HG03108 (cell line): ENCODE measurements around the gene SCYGR3.

ENCODE experiments used
- ATAC-seq: cut with Tn5 transposase; IDR thresholded peaks from one replicate; pipeline ENCODE4 v1.9.1; 2021; ENCODE audit warnings: moderate library complexity; ENCODE audit not compliant: unreplicated experiment

SCYGR3 gene, protein sequence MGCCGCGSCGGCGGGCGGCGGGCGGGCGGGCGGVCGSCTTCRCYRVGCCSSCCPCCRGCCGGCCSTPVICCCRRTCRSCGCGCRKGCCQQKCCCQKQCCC

DNA sequence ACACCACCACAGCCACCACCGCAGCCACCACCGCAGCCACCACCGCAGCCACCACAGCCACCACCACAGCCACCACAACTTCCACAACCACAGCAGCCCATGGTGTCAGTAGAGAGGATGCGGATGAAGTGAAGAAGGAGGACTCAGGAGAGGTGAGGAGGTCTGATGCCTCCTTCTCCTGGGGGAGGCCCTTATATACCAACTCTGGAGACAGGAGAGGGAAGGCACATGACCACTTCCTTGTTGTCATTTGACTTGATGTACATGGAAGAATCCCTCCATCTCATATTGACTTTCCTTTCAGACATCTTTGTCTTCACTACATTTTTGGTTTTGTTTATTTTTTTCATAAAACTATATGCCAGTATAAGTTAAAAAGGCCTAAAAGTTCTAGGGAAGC lies at the start of gene SCYGR3:
SCYGR3 (minus strand) TSS at position 101 of the 400 bp plus-strand sequence; CDS start at position 101, 0 bp downstream.
- ATAC-seq, result no peak

DNA sequence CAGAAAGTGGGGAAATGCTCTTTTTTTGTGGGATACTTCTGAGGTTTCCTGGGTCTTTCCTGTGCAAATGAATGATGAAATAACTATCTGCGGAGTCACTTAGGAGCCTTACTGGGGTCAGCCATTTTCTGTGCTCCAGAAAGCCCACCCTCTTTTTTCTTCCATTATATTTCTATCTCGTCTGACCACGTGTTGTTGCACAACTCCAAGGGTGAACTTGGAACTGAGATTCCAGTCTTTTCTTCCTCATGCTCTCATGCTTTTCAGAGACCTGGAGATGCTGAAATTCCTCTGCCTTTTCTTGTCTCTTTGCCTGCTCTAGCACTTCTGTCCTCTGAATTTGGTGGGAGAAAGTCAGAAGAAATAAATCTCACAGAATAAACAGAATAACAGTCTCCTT lies 47.2 kb upstream of the SCYGR3 start:
- ATAC-seq, result no peak

- ATAC-seq, result no peak
These were observed 46.5 kb upstream of the SCYGR3 start for GRCh38 chr2:227661025-227661649.

DNA sequence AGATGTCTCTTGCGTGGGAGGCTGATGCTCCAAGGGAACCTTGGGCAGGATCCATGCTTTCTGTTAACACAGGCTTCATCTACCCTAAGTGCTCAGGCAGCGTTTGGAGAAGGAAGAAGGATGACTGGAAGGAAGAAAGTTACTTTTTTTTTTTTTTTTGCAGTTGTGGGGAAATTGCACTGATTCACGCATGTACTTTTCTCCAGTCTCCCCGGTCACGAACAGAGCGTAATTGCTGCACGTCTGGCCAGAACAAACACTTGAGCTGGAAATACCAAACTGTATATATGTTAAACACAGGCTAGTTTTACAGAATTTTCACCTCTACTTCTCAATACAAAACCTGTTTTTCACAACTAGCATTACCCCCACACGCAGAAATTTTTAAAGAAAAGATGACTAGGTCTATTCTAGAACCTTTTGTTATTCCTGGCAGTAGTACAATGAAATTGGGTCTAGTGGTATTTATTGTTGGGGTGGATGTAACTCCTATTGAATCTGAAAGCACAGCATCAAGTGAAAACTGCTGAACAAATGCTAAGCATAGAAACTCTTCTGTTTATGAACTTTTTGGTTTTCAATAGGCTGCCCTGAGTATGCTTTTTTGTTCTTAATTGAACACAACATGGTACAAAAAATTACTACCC lies 42.7 kb upstream of the SCYGR3 start:
- ATAC-seq, result no peak

GRCh38 chr2:227655454-227655853 lies 40.8 kb upstream of the SCYGR3 start:
- ATAC-seq, result no peak

DNA sequence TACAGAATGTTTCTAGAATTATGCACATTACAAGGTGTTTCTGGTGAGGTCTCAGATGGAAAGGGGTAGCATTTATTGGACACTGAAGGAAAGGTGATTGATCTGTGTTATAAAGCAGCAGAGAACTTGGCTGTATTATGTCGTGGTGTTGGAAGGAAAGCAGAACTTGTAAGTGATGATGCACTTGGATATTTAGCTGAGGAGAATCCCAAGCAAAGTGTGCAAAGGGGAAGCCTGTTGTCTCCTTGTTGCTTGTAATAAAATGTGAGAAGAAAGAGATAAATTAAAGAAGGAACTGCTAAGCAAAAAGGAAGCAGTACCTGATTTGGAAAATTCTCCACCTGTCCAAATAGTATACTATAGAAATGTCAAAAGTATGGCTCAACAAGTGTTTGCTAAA lies 39.8 kb upstream of the SCYGR3 start:
- no peak for ATAC-seq

DNA sequence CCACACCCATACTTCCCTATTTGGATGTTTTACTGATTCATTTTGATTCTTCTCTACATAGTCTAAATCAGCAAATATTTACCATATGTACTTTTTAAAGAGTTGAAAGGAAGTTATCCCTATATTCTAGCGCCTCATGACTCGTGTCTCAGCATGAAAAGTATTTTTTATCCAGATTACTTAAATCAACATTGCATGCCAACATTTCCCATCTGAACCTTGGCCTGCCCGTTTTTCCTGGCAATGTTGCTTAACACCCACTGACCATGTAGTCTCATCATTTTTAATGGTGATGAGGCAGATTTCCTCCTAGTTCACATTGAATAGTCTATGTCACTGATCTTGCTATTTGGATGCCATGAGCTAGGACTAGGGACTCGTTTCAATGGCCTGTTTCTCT lies 38.8 kb upstream of the SCYGR3 start:
- no peak for ATAC-seq

DNA sequence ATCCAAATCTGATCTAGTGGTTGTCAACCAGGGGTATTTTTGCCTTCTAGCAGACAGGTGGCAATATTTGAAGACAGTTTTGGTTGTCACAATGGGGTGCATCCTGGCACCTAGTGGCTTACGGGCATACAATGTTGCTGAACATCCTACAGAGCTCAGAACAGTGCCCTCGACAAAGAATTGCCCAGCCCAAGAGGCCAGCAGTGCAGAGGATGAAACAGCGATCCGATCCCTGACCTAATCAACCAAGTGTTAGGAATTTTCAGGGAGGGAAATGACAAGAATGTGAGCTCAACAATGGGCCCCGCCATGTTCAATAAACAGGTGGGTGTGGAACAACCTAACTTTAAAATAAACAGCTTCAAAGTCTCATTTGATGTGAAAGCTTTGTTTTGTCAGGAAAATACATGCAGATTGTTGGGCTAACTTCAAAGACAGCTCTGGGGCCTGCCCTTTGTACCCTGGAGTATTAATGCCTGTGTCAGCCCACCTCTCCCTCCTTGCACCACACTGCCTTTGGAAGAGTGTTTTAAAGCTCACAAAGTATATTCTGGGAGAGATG lies 29.4 kb upstream of the SCYGR3 start:
- no peak for ATAC-seq

GRCh38 chr2:227642656-227643055 lies 28.0 kb upstream of the SCYGR3 start:
- ATAC-seq, result no peak

DNA sequence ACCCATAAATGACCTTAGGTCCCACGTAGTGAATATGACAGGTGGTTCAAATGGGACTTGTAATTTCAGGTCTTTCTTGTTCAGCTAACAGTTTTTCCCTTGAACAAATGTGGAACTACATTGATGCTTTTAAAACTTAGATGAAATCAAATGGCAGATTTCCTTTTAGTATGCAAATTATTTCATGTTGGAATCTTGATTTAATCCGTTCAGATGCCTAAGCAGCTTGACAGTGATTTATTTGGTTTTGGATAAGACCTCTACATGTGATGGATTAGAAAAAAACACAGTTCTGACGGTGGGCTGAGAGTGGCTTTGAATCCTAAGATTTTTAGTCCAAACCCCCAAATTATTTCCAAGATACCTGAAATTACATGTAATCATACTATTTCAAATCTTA lies 19.6 kb upstream of the SCYGR3 start:
- no peak for ATAC-seq

- no peak for ATAC-seq
These were observed 18.2 kb upstream of the SCYGR3 start for GRCh38 chr2:227632827-227633226.

GRCh38 chr2:227630322-227630721 lies 15.7 kb upstream of the SCYGR3 start:
- ATAC-seq, result no peak

DNA sequence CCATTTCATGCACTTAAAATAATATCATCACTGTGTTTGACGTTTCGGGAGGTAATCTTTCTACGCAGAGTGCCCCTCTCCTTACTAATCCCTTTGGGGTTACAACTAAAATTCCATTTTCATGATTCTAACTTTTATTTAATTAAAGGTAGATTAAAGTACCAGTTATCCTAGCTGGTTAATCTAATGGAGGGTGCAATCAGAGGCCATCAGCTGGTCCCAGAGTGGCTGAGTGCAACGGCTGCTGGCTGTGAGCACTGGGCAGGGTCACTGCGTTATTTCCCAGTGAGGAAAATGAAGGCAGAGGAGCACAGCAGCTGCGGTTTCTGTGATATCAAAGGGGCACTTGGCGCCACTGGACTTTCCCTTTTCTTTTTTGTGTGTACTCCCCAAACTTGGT lies 14.8 kb upstream of the SCYGR3 start:
- ATAC-seq, result no peak

DNA sequence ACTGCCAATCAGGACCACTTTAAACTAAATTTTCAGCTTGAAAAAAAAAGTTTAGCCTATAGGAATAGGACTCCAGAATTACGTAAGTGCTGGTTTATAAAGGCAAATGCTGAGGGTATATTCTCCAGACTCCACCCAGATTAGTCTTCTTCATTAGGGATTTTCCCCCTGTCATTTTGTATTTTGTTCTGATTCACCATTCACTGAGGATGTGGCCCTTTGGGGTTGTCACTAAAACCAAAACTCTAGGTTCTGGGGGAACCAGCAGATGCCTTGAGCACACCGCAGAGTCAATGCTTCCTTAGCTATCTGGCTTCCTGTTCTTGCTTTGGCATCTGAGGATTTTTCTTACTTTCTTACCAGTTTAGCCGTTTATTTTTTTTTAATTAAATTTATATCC lies 13.1 kb upstream of the SCYGR3 start:
- peak; percentile 93 for ATAC-seq

GRCh38 chr2:227626580-227627151 lies 12.0 kb upstream of the SCYGR3 start:
- no peak for ATAC-seq

- no peak for ATAC-seq
These were observed 10.8 kb upstream of the SCYGR3 start for GRCh38 chr2:227625420-227625819.

GRCh38 chr2:227623226-227623625 lies 8.6 kb upstream of the SCYGR3 start:
- no peak for ATAC-seq

DNA sequence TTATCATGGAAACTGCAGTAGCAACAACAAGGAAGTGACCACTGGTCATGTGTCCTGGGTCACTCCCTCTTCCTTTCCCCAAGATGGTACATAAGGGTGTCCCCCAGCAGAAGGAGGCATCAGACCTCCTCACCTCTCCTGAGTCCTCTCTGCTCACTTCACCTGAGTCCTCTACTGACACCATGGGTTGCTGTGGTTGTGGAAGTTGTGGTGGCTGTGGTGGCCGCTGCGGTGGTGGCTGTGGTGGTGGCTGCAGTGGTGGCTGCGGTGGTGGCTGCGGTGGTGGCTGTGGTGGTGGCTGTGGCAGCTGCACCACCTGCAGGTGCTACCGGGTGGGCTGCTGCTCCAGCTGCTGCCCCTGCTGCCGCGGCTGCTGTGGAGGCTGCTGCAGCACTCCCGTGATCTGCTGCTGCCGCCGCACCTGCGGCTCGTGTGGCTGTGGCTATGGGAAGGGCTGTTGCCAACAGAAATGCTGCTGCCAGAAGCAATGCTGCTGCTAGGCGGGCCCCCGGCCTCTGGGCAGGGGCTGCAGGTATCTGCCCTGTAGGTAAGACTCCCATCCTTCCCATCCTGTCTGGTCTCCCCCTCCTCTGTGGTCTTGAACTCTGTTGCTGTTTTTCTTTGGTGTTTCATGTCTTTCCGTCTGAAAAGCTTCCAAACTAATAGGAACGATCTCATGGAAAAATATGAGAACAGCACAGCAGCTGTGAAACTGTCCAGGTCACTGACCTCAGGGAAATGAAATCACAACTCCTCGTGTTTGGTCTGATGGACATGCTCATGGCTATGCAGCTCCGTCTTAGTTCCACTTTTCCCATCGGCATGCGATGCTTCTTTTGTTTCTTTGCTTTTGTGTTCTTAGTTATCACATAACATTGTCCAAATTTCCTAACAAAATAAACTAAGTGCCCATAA lies 2.9 kb upstream of the SCYGR3 start, which contains the start of gene SCYGR4:
SCYGR4 (plus strand) TSS at position 183 of the 915 bp plus-strand sequence; CDS start at position 183, 0 bp downstream.
- no peak for ATAC-seq

GRCh38 chr2:227616631-227617030 lies 2.0 kb upstream of the SCYGR3 start:
- ATAC-seq, result no peak

DNA sequence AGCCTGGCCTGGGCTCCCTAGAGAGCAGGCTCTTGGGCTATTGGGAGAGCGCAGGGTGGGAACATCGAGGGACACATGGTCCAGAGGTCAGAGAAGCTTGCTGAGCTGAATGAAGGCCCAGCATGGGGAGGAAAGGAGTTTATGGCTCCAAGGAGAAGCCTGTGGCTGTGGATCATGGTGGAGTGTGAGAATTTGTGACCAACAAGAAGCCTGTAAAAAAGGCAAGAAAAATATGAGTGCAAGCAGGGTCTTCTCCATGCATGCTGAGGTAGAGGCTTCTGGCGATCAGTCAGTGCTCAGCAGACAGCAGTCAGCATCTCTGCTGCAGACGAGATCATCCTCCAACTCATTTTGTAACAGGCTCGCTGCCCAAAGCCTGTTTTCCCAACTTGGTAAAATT lies 1.3 kb upstream of the SCYGR3 start:
- ATAC-seq, result no peak

GRCh38 chr2:227615181-227615580 lies 541 bp upstream of the SCYGR3 start:
- ATAC-seq, result no peak
